GM21786 (cell line): ENCODE measurements around the gene ANKFY1.
"Not testable (repeated sequence)": the region's sequence is repeated elsewhere in the genome, so short reads cannot be mapped to it uniquely, and the experiment has no call there.

Experiments
- ATAC-seq: cut with Tn5 transposase; IDR thresholded peaks from one replicate; pipeline ENCODE4 v1.9.1; 2021; ENCODE audit not compliant: unreplicated experiment

ANKFY1 gene

DNA sequence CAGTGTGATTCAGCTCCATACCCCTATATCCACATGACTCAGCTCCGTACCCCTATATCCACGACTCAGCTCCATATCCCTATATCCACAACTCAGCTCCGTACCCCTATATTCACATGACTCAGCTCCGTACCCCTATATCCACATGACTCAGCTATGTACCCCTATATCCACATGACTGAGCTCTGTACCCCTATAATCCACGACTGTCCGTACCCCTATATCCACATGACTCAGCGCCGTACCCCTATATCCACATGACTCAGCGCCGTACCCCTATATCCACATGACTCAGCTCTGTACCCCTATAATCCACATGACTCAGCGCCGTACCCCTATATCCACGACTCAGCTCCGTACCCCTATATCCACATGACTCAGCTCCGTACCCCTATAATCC is 104.0 kb downstream of the ANKFY1 start:
- no peak for ATAC-seq

DNA sequence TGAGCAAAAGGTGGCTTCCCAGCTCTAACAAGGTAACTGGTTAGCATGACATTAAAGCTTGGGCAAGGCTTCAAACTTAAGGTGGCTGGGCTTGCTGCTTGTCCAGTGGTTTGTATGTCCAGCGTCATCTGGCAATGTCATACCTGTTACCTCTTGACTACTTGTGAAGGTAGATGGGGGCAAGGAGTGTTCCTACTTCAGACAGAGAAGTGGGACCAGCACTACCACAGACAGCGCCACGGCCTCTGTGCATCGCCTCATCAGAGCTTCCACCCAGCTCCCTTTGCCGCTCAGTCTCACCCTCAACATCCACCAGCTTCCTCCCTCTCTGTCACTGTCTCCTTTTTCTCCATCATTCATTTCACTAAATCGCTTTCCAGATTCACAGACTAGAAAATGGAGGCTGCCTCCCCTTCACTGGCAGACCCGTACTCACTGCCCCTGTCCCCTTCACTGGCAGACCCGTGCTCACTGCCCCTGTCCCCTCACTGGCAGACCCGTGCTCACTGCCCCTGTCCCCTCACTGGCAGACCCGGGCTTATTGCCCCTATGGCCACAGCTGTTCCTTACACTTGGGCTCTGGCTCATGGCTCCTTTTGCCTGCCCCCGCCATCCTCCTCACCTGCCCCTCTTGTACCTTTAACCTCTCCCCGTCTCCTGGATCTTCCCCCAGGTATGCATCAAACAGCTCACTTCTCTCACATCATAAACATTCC is 106.0 kb downstream of the ANKFY1 start:
- ATAC-seq = no peak

DNA sequence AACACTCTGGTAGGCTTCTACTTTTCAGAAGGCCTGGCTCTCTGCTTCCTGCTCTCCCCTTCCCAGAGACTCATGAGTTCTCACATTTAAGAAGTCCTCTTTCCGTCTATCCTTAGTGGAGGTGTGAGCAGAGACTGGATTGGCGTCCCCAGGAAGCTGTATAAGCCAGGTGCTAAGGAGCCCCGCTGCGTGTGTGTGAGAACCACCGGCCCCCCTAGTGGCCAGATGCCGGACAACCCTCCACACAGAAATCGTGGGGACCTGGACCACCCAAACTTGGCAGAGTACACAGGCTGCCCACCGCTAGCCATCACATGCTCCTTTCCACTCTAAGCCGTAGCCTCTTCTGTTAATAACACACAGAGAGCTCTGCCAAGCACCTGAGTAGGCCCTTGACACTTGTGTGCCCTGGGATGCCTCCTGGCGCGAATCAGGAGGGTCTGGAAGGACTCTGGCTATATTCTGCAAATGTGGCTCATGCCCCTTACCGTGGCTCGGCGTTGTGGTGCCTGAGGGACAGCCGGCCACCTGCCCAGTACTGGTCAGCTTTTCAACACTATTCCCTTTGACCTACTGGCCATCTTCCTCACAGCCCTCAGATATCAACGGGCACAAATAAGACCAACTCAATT is 106.9 kb downstream of the ANKFY1 start:
- no peak for ATAC-seq

DNA sequence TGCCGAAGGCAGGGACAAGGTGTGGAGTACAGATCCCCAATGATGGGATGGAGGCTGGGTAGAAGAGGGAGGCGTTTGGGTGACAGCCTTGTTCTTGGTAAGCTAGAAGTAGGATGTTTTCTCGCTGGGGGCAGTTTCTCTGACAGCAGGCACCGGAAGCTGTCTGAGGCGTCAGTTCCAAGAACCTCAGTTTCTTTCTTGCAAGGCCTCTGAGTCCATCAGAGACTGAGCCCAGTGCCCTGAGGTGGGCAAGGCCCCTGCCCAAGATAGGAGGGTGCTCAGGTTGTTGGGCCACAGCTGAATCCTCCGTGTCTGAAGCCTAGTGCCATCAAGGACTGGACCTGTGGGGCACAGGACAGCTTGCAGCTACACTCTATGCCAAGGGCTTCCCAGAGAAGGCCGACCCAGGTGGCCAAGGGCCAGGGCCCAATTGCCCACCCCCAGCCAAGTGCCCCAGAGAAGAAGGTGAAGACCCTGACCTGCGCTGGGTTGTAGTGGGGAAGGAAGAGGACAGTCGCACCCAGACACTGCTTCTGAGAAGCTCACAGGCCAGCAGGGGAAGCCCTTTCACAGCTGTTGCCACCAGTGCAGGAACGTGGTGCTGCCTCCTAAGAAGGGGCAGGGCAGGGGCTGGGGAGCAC is 107.7 kb downstream of the ANKFY1 start:
- no peak for ATAC-seq

DNA sequence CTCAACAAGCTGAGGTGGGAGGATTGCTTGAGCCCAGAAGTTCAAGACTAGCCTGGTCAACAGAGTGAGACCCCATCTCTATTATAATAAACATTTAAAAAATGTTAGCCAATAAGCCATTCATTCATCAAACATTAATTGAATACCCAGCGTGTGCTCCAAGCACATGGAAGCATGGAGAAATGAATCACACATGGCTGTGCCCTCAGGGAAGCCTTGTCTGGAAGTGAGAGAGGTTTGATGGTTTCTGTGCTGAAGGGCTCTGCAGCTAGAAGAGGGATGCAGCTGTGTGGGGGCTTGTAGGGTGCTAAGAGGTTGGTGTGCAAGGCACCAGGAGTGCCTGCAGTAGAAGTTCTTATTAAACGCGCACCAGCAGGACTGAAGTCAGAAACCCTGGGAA is 109.6 kb downstream of the ANKFY1 start:
- ATAC-seq = no peak

DNA sequence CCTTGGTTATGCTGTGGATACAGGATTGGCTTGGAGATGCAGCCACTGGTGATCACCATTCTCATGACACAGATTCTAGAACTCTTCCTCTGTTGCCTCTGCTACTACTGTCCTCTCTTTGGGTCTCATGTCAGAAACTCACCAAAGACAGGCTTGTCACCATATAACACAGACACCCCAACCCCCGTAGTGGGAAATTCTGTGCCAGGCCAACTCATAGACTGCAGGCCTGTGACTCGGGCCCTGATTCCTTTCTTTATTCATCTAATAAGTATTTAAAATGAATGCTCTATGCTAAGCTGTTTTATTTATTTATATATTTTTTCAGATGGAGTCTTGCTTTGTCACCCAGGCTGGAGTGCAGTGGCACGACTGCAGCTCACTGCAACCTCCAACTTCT is 111.3 kb downstream of the ANKFY1 start:
- no peak for ATAC-seq

DNA sequence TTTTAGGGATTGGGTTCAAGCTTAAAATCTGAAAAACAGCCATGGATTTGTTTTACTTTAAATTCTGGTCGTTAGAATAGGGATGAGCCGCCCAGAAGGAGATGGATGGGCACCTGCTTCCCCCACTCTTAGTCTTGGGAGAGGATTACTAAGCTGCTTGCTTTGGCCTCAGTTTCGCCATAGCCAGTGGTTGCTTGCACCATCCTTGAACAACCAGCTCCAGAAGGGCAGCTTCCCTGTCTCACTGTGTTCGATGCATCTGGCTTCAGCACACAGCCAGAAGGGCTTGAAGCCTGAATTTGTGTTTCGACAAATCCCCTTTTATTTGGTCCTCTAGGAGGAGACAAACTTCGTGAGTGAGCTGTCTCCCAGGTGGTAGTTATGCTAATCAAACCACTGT is 113.7 kb downstream of the ANKFY1 start:
- ATAC-seq = no peak

DNA sequence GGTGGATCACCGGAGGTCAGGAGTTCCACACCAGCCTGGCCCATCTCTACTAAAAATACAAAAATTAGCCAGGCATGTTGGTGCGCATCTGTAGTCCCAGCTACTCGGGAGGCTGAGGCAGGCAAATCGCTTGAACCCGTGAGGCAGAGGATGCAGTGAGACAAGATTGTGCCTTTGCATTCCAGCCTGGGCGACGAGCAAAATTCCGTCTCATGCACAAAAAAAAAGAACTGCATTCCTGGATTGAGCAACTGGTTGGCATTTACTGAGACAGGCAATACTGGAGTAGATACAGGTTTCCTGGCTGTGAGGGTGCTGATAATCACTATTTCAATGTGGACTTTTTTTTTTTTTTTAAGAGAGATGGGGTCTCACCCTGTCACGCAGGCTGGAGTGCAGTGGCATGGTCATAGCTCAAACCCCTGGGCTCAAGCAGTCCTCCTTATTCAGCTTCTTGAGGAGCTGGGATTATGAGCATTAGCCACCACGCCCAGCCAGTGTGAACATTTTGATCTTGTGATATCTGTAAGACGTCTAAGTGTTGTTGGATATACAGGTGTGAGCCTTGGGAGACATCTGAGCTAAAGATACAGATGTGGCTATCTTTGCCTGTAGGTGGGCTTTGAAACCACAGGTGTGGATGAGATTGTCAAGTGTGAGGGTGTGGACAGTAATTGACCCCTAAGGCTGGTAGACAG is 115.0 kb downstream of the ANKFY1 start:
- no peak for ATAC-seq

DNA sequence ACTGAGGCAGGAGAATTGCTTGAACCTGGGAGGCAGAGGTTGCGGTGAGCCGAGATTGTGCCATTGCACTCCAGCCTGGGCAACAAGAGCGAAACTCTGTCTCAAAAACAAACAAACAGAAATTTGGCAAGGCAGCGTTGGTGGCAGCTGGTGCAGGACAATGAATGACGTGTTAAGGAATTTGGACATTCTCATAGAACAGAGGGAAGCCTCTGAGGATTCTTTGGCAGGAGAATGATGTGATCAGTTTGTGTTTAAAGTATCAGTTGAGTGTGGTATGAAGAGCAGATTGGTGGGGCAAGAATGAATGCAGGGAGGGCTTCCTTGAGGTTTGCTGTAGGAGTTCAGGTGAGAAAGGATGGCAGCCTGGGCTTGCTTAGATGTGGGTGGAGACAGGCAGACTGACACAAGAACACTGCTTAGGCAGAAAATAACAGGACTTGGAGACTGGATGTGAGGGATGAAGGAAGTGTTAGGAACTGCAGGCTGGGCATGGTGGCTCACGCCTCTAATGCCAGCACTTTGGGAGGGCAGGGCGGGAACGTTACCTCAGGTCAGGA is 115.9 kb downstream of the ANKFY1 start:
- no peak for ATAC-seq

DNA sequence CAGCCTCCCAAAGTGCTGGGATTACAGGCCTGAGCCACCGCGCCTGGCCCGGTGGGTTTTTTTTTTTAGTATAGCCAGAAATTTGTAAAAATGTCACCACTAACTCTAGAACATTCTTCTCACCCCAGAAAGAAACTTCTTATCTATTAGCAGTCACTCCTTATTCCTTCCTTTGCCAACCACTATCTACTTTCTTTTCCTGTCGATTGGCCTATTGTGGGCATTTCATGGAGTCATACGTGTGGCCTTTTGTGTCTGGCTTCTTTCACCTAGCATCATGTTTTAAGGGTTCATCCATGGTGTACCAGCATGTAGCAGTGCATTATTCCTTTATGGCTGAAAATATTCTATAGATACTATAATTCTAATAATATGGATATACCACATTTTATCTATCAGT is 117.1 kb downstream of the ANKFY1 start:
- no peak for ATAC-seq

DNA sequence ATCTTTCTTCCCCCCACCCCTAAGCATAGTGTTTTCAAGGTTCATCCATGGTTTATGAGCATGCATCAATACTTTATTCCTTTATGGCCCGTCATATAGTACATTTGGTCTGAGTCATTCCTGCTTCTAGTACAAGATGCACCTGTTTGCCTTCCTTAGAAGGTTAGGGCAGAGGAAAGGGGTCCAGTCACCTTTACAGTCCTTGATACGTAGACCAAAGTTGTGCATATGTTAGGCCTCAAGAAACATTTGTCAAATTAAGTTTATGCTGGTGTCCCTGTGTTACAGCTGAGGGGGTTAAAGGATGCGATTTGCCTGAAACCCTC is 119.4 kb downstream of the ANKFY1 start:
- ATAC-seq = no peak

DNA sequence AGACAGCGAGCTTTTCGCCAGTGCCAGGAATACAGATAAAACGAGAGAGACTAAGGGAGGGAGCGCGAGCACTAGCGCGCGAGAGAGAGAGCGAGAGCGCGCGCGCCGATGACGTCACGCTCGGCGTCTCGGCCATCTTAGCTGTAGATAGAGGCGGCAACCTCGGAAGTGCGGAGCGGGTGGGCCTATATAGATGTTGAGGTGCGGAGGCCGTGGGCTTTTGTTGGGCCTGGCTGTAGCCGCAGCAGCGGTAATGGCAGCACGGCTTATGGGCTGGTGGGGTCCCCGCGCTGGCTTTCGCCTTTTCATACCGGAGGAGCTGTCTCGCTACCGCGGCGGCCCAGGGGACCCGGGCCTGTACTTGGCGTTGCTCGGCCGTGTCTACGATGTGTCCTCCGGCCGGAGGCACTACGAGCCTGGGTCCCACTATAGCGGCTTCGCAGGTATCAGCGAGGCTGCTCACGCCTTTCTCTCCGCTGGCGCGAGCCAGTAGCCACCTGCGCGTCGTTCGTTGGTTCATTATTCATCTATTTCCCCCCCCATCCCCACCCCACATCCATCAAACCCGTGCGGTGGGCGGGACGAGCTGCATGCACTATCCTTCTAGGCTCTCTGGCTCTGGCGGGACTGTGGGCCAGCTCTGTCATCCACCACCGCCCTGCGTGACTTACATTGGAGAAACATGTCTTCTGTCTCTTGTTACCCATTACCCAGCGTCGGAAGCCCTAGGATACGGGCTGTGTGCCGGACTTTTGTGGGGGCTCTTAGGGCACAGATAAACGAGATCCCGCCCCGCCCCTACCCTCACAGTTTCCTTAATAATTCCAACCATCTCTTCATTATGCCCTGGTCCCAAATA is 120.0 kb downstream of the ANKFY1 start:
- ATAC-seq = peak; percentile 54

DNA sequence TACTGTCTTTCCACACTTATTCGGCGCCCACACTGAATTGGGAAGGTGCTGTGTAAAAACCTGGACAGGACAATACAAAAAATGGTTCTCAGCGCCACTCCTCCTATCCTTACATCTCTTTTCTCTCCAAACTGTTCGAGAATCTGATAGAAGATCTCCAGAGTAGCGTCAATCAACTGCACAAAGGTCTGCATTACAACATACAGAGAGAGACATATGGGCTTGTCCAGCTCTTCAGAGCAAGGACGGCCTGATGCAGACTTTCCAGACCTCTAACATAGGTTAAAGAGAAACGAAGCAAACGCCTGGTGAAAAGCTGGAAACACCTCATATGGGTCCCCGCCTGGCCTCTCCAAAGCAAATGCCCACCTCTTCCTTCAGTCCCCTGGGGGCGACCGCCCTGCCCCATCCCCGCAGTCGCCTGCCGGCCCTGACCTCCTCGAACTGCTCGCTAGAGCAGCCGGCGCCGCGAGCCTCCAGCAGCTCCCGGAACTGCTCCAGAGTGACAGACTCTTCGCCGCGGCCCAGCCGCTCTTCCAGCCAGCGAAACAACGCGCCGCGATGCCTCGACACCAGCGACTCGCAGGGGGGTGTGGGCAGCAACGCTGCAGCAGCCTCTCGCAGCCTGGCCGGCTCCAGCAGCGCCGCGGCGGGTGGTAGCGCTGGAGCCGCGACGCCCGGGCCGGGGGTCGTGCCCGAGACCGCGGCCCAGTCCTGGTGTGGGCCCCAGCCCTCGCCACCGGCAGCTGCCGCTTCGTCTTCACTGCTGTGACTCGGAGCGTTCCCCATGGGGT is 121.5 kb downstream of the ANKFY1 start:
- ATAC-seq = no peak

DNA sequence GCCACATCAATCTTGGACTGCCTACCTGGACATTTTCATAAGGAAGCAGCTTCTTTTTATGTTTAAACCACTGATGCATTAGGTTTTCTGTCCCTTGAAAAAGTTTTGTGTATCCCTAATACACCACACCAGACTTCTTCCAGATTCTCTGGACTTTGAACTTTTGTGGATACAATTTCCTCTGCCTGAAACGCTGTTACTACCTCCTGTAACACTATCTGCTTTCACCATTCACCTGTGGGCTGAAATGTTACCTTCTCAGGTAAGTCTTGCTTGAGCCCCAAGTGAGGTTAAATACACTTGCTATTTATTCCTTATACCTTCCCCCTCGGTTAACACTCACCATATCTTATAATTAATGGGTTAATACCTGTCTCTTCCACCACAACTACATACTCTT is 123.7 kb downstream of the ANKFY1 start:
- no peak for ATAC-seq

DNA sequence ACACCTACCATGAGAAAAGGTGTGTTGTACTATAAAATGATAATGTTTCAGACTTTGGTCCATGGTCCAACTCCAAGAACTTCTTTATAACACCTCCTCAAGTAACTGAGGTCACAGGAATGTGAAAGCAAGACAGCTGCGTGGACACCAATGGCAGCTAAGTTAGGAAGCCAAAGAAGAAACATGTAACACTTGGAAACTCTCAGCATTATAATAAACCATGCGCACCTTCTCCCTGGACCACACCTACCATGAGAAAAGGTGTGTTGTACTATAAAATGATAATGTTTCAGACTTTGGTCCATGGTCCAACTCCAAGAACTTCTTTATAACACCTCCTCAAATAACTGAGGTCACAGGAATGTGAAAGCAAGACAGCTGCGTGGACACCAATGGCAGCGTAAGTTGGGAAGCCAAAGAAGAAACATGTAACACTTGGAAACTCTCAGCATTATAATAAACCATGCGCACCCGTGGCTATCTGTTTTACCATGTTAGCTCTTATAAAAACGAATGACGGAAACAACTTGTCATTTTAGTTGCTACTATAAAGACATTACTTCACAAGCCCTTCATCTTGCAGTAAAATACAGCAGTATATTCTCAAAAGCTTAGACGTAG is 124.8 kb downstream of the ANKFY1 start:
- ATAC-seq = not testable (repeated sequence)

DNA sequence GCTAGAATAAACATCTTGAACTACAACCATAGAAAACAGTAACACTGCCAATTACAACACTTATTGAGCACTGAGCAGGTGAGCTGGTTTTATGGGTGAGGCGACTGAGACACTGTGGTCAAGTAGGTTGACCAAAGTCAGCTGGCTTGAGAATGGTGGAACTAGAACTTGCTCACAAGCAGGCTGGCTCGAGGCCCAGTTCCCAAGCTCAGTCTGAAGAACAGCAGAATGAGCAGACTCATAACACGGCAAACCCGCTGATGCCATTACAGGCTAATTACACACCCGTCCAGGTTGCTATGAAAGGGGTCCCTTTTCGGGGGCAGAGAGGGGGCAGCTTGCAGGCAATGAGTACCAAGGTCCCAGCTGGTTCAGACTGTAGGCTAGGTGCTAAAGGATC is 127.4 kb downstream of the ANKFY1 start:
- no peak for ATAC-seq

DNA sequence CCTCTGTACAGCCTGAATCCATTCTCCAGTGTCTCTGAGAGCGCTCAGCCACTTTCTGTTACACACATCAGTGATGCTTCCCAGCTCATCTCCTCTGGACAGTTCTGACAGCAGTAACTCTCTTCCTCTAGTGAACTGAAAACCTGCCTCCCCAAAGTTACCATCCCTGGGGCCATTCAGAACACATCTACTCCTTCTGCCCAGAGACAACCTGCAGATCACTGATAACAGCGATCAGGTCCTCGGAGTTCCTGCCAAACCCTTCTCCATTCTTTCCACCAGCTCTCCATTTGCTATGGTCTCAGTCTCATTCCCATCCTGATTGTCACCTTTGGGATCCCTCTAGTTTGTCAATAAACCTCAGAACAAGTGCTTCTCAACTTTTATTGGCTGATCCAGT is 128.3 kb downstream of the ANKFY1 start:
- no peak for ATAC-seq

DNA sequence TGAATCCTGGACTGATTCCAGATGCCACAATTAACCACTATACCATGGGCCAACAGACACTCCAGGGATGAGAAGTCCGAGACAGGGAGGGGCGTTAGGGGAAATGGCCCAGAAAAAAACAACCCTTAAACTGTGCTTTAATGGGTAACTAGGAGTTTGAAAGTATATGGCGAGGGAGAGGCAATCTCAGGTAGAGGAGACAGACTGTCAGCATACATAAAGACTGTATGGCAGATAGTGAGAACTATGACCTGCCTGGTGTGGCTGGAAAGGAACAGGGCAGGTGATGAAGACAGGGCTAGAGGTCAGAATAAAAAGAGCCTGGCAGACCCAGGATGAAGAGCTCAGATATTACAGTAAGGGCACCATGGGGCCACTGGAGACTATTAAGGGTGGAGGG is 129.1 kb downstream of the ANKFY1 start:
- no peak for ATAC-seq

DNA sequence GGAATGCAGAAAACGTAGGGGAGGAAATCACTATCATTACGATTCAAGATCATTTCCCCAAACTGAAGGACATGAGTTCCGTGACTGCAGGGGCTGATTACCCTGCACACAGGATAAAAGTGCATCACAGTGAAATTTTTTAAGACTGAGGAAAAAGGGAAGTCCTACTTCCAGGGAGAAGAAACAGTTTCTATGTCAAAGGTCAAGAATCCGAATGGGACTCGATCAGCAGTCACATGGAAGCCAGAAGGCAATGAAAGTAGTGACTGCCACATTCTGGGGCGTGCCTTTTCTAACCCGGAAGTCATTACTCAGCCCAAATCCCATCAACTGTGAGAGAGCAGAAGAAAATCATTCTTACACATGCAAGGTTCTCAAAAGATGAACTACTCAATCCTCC is 133.1 kb downstream of the ANKFY1 start:
- ATAC-seq = no peak

DNA sequence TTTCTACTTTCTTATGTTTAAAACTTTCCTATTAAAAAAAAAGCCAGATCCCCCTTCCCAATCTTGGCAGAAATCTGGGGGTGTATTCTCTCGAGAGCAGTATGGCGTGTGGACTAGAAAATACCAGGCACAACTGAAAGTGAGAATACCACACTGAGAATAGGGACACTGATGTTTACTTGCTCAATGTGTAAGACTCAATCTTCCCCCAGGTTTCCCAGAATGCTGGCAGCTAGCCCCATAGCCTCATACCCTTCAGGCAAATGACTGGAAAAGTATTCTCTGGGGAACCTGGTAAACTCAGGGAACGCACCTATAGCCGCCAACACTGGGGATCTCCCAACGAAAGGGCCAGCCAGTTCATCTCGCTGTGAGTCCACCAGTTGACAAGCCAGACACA is 136.2 kb downstream of the ANKFY1 start:
- no peak for ATAC-seq
